GM12874 (cell line): ENCODE data around the gene ADAMTS17.

Experiments
- CTCF ChIP-seq: IDR thresholded peaks from 2 replicates; pipeline ENCODE4 v1.5.1; 2011; ENCODE audit warnings: low read depth, mild to moderate bottlenecking, control low read depth, low read length, moderate library complexity; ENCODE audit not compliant: insufficient read depth

Gene ADAMTS17

GRCh38 chr15:100230784-100231183 is 111.0 kb downstream of the ADAMTS17 start:
- TF ChIP-seq CTCF = no peak

GRCh38 chr15:100229181-100230163 is 112.3 kb downstream of the ADAMTS17 start:
- TF ChIP-seq CTCF = no peak

- TF ChIP-seq CTCF = no peak
Observed at GRCh38 chr15:100227781-100228180, 114.0 kb downstream of the ADAMTS17 start.

- no peak for TF ChIP-seq CTCF
Observed at GRCh38 chr15:100226107-100226506, 115.7 kb downstream of the ADAMTS17 start.

- TF ChIP-seq CTCF = no peak
Observed at GRCh38 chr15:100224206-100225185, 117.3 kb downstream of the ADAMTS17 start.

- TF ChIP-seq CTCF = no peak
Observed at GRCh38 chr15:100222349-100222715, 119.4 kb downstream of the ADAMTS17 start.
